HFF-Myc (cell line): ENCODE data around the gene ADGRG3.

Source experiments
- DNase-seq: peaks from one replicate; pipeline ENCODE4 v3.0.0-alpha.2; 2011; ENCODE audit warnings: low read depth; ENCODE audit errors: extremely low read depth
- H3K4me3 ChIP-seq: replicated peaks from 2 replicates; pipeline ENCODE4 v1.5.1; 2011; ENCODE audit warnings: low read depth, mild to moderate bottlenecking, control low read depth, low read length
- CTCF ChIP-seq: IDR thresholded peaks from 2 replicates; pipeline ENCODE4 v1.5.1; 2012; ENCODE audit warnings: mild to moderate bottlenecking, low read depth, low read length, control low read depth; ENCODE audit errors: missing control alignments

ADGRG3 gene

GRCh38 chr16:57646388-57647039 lies 21.6 kb upstream of the ADGRG3 start:
- TF ChIP-seq CTCF = no peak
- H3K4me3 ChIP-seq = no peak overlapping the region
- no peak for DNase-seq

GRCh38 chr16:57647136-57647875 lies 20.8 kb upstream of the ADGRG3 start:
- no peak overlapping the region for H3K4me3 ChIP-seq
- DNase-seq = no peak
- TF ChIP-seq CTCF = no peak

GRCh38 chr16:57648125-57648524 lies 20.0 kb upstream of the ADGRG3 start:
- no peak for TF ChIP-seq CTCF
- H3K4me3 ChIP-seq = no peak overlapping the region
- DNase-seq = no peak

GRCh38 chr16:57648581-57649442 lies 19.3 kb upstream of the ADGRG3 start:
- DNase-seq = peak; percentile 45
- H3K4me3 ChIP-seq = no peak overlapping the region
- peak; percentile 100 for TF ChIP-seq CTCF

GRCh38 chr16:57649443-57649751 lies 18.7 kb upstream of the ADGRG3 start:
- no peak overlapping the region for H3K4me3 ChIP-seq
- no peak for DNase-seq
- TF ChIP-seq CTCF = no peak

- DNase-seq = no peak
- TF ChIP-seq CTCF = no peak
- no peak overlapping the region for H3K4me3 ChIP-seq
Observed at GRCh38 chr16:57649846-57650245, 18.3 kb upstream of the ADGRG3 start.
